AG04450 (cell line): ENCODE data around the gene SRP14. TPM values are rescaled to one million over a fixed set of nuclear protein-coding genes. Genes with fewer than 3 reads are reported as not detected.

Source experiments
- CTCF ChIA-PET: fragments of 300-600, 350-600 bp; formaldehyde crosslinking; extraction: SDS; loops from one replicate; lab custom pipeline; 2022; ENCODE audit warnings: antibody characterized with exemption, inconsistent platforms; lab: Charles Lee
- POLR2A ChIA-PET: fragments of 350-600 bp; formaldehyde crosslinking; extraction: SDS; loops from one replicate; lab custom pipeline; 2021; ENCODE audit warnings: antibody characterized with exemption, inconsistent platforms; lab: Yijun Ruan, JAX
- DNase-seq: peaks from one replicate; pipeline ENCODE4 v3.0.0-alpha.2; 2011; ENCODE audit warnings: low read depth, low spot score
- H3K27ac ChIP-seq: one replicate; pipeline ENCODE4 v1.5.1; 2012; ENCODE audit warnings: low read depth, low read length, control low read depth
- H3K27me3 ChIP-seq: one replicate; pipeline ENCODE4 v1.6.0; 2012; ENCODE audit warnings: low read length; ENCODE audit not compliant: control insufficient read depth, insufficient read depth
- H3K4me3 ChIP-seq: 2 replicates; pipeline ENCODE4 v1.5.1; 2011; ENCODE audit warnings: mild to moderate bottlenecking, low read depth, low read length, control low read depth
- H3K9me3 ChIP-seq: 2 replicates; pipeline ENCODE4 v1.5.1; 2012; ENCODE audit warnings: low read length; ENCODE audit not compliant: control insufficient read depth, insufficient read depth
- polyA plus RNA-seq: library from polyadenylated mRNA; depleted of rRNA; stranded (reverse); fragments of >200 nt; gene quantifications from 2 replicates; pipeline ENCODE4 v1.2.3, GENCODE V29; 2011
- TF ChIP-seq, protein P1 (sequence below): IDR thresholded peaks from 2 replicates; pipeline ENCODE4 v1.5.1; 2011; ENCODE audit warnings: low read depth, low read length, control low read depth, inconsistent platforms

SRP14 gene
- polyA plus RNA-seq, 1 experiment: 559 TPM

DNA sequence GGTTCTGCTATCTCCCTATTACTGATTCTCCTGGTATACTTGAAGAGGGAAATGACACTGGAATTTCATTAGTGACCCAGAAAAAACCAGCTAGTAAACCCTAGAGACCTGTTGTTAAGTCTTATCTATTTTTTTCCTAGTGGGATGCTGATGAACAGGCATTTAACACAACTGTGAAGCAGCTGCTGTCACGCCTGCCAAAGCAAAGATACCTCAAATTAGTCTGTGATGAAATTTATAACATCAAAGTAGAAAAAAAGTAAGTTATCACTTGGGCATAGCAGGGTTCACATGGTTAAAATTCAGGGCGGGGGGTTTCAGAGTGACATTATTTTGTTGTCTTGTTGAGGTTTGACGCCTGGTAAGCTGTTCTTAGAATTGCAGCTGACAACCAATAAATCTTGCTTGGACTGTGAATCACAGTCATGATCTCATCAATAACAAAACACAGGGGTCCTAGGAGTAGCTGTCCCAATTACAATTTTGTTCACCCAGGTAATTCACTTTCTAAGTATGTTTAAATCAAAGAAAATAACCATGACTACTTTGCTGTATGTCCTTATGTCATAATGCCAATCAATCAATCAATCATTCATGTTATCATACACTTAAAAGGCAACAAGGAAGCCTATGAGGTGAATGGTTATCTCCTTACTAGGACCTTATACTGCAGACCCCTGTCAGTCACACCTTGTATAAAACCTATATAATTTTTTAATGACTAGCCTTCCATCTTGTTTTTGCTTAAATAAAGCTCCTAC, 4.6 kb downstream of the SRP14 start:
- H3K27me3 ChIP-seq: no peaks in the 10 kb centered on the region
- no peak for DNase-seq
- no peak overlapping the region for H3K4me3 ChIP-seq
- POLR2A ChIA-PET: no interaction called here
- TF ChIP-seq, protein P1, sequence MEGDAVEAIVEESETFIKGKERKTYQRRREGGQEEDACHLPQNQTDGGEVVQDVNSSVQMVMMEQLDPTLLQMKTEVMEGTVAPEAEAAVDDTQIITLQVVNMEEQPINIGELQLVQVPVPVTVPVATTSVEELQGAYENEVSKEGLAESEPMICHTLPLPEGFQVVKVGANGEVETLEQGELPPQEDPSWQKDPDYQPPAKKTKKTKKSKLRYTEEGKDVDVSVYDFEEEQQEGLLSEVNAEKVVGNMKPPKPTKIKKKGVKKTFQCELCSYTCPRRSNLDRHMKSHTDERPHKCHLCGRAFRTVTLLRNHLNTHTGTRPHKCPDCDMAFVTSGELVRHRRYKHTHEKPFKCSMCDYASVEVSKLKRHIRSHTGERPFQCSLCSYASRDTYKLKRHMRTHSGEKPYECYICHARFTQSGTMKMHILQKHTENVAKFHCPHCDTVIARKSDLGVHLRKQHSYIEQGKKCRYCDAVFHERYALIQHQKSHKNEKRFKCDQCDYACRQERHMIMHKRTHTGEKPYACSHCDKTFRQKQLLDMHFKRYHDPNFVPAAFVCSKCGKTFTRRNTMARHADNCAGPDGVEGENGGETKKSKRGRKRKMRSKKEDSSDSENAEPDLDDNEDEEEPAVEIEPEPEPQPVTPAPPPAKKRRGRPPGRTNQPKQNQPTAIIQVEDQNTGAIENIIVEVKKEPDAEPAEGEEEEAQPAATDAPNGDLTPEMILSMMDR: no peak
- no peak overlapping the region for H3K27ac ChIP-seq
- peaks cover 4% of the 10 kb centered on the region; the same call in 1 of the 2 replicates for H3K9me3 ChIP-seq
- CTCF ChIA-PET: interaction anchor here (0.6 to 1.4 kb wide), 3 partner anchors 239 to 278 kb away, joined by 3 to 4 read pairs (median 3); no protein-coding TSS in a partner anchor

DNA sequence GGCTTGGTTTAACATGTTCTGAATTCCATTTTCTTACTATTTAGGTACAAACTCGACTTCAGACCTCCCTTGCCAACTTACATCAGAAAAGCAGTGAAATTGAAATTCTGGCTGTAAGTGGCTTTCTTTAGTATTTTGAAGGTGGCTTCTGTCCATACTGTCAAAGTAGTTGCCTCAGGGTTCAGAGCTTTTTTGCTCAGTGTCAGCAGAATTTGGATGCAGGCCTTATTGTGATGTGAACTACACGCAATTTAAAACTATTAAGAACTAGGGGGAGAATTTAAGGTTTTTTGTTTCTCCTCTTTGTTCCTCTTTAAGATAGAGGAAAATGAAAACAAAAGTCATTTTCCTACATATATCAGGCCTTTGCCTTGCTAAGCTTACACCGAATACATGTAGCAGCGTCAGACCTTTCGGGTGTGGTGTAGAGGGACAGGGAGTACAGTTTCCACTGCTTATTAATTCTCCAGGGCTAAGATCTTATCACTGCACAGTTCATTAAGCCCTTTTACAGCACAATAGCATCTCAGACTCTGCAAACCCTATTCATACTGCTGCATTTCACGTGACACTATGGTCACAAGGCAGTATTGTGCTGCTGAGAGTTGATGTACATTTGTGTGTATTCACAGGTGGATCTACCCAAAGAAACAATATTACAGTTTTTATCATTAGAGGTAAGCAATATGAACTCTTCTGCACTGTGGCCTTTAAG, 6.7 kb downstream of the SRP14 start:
- TF ChIP-seq, protein P1: no peak
- CTCF ChIA-PET: interaction anchor here (1.3 to 1.5 kb wide), 2 partner anchors 72 to 247 kb away, joined by 4 read pairs; no protein-coding TSS in a partner anchor
- DNase-seq: no peak
- H3K27me3 ChIP-seq: no peaks in the 10 kb centered on the region
- POLR2A ChIA-PET: no interaction called here
- no peaks in the 10 kb centered on the region for H3K9me3 ChIP-seq
- H3K4me3 ChIP-seq: no peak overlapping the region
- H3K27ac ChIP-seq: no peak overlapping the region

DNA sequence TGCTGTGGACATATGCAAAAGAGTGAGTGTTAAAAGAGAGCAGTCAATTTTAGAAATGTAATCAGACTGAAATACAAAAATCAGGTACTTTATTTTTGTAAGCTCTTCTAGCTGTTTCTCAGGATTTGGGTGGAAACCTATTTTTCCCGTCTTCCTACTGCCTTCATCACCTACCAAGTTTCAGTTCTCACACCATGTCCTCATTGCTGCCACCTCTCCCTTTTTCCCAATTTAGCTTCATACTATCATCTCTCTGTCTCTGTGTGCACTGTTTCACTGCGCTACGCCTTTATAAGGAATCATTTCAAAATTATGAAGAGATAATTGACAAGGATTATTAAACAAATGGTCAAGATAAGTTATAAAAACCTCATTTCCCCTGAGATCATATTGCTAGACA, 7.7 kb downstream of the SRP14 start:
- ChIA-PET CTCF (interaction anchor here (0.5 to 1.5 kb wide), 4 partner anchors 73 to 275 kb away, joined by 3 to 10 read pairs (median 4); no protein-coding TSS in a partner anchor), POLR2A (no interaction called here)
- TF ChIP-seq, protein P1: no peak

DNA sequence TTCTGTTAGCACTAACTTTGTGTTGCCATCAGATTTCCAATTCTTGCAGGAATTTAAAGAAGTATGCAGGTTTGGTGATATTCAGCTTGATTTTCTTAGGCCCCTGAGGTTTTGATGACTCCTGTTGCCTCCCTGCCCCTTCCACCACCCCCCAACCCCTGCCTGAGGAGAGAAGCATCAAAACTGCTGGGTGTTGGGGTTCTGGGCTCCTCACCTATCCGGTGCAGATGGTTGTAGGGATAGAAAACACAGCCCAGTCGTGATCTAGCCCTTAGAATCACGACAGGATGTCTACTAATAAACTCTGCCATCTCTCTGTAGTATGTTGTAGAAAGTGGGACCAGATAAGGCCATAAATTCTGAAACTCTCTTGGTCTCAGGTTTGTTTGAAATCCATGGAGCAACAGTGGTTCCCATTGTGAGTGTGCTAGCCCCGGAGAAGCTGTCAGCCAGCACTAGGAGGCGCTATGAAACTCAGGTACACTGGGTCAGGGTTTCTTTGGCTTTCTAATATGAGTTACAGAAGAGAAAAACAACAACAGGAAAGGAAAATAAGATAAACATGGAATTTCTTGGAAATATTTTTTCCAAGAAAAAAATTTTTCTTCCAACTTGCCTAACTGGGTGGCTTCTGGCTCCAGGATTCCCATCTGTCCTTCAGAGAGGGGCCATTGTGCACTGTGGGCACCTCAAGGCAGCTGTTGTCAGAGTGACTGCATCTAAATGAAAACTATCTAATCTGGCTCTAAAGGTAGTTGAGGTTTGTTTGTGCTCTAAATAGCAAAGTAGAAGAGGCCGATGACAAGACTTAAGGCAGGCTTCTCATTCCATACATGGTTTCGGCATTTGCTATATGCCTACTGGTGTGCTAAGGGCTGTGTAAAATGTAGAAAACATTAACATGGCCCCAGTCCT, 8.7 kb downstream of the SRP14 start:
- ChIA-PET POLR2A (no interaction called here), CTCF (interaction anchor here (1.0 kb wide), 1 partner anchor 169 kb away, joined by 3 read pairs; no protein-coding TSS in a partner anchor)
- H3K4me3 ChIP-seq: no peak overlapping the region
- TF ChIP-seq, protein P1: peak; percentile 73
- no peak for DNase-seq
- no peak overlapping the region for H3K27ac ChIP-seq
- H3K27me3 ChIP-seq: no peaks in the 10 kb centered on the region
- H3K9me3 ChIP-seq: no peaks in the 10 kb centered on the region

More for the DNA sequence above, 7.7 kb downstream of the SRP14 start:
- Histone ChIP-seq H3K9me3 (no peaks in the 10 kb centered on the region), H3K4me3 (no peak overlapping the region), H3K27me3 (no peaks in the 10 kb centered on the region), H3K27ac (no peak overlapping the region)
- no peak for DNase-seq
